Loucy (cell line): ENCODE results near the gene DOC2B.

Source experiments
- CTCF ChIP-seq: fragments of 200-600 bp; sonication (generic); conservative IDR thresholded peaks from 2 replicates; pipeline ENCODE4 v1.5.1; 2014; ENCODE audit warnings: mild to moderate bottlenecking, antibody characterized with exemption, low read length
- EZH2phosphoT487 ChIP-seq: fragments of 200-600 bp; IDR thresholded peaks from 2 replicates; pipeline ENCODE4 v1.6.1; 2018; ENCODE audit warnings: antibody characterized with exemption, mild to moderate bottlenecking, moderate library complexity, borderline replicate concordance

- TF ChIP-seq CTCF (no peak), EZH2phosphoT487 (no peak)
These were observed 21.1 kb downstream of the DOC2B start for GRCh38 chr17:160336-160735.
